ENCODE data around the gene FMNL2. TPM values are rescaled to one million over a fixed set of nuclear protein-coding genes. Genes with fewer than 3 reads are reported as not detected.

FMNL2 gene
- total RNA-seq, 4 donors from 2014 or later, result 37.7 to 60.9 (median 52.1) TPM

DNA sequence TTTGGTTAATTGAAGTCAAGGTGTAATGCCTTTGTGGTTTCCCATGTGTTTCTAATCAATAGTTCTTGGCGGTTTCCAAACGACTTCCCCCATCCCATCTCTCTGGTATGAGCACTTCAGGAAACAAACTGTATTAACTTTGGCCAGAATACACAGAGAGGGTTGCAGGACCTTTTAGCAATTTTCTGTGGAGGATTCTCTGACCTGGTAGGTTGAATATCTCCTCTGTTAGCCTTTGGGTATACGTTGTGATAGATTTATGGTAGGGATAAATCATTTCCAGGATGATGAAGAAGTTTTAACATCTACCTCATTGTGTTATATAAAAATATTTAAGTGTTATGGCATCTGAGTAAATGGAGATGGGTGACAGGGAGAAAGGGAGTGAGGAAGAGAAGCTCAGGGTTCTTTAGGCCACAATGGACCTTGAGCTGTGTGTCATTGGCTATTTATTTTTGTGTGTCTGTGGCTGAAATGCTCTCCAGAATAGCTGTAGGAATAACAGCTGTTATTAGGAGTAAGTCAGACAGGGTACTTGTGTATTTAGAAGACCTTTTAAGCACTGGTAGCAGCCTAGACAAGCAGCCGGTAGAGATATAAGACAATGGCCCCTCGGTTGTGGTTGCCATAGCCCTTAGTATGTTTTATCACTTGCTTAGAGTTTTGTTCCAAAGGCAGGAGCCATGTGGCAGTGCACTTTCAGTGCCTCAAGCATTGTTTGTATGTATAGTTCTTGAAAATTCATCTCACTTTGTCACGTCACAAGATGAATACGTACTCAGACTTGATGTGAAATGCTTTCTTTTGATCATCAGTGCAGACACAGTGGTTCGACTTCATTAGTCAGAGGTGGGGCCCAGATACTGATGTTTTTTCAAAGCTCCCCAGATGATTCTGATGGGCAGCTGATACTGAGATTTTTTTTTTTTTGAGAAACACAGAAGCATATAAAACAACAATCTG lies 91.1 kb downstream of the FMNL2 start:
- WGBS, 2 donors, result 43 to 56% methylated on average over 8 of the region's 8 CpGs
- intact Hi-C loops (cut with DNase I), result no loop called here
- Histone ChIP-seq H3K27ac (no peak overlapping the region), H3K4me3 (replicated peaks in 1 of 3) (no peak overlapping the region), H3K9me3 (no peaks in the 10 kb centered on the region), H3K4me1 (peaks cover 17 to 40% of the 10 kb centered on the region in 2 donors), H3K36me3 (no peaks in the 10 kb centered on the region), H3K27me3 (no peaks in the 10 kb centered on the region)
- DNase-seq, result no peak
- TF ChIP-seq, protein P1, sequence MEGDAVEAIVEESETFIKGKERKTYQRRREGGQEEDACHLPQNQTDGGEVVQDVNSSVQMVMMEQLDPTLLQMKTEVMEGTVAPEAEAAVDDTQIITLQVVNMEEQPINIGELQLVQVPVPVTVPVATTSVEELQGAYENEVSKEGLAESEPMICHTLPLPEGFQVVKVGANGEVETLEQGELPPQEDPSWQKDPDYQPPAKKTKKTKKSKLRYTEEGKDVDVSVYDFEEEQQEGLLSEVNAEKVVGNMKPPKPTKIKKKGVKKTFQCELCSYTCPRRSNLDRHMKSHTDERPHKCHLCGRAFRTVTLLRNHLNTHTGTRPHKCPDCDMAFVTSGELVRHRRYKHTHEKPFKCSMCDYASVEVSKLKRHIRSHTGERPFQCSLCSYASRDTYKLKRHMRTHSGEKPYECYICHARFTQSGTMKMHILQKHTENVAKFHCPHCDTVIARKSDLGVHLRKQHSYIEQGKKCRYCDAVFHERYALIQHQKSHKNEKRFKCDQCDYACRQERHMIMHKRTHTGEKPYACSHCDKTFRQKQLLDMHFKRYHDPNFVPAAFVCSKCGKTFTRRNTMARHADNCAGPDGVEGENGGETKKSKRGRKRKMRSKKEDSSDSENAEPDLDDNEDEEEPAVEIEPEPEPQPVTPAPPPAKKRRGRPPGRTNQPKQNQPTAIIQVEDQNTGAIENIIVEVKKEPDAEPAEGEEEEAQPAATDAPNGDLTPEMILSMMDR (IDR thresholded peaks at IDR 0.05), result no peak
- no peak for TF ChIP-seq POLR2A (IDR thresholded peaks at IDR 0.05)

DNA sequence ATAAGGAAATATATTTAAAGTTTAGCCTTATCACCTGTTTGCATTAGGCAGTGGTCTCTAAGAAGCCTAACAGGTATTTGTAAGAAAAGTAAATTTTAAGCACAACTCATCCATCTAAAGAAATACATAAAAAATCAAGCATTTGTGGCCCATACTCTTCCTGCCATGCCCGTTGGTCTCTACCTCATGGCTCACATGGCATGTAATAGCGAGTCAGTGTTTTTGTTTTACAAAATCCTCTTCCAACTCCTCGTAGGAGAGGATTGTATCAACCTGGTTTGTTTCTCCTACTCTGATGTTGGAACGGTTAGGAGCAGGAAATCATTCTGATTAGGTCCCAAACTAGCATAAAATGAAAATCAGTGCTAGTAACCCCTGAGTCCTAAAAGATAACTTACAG lies 91.8 kb downstream of the FMNL2 start:
- no peak for TF ChIP-seq POLR2A (IDR thresholded peaks at IDR 0.05)
- TF ChIP-seq, protein P1 (IDR thresholded peaks at IDR 0.05), result no peak
- intact Hi-C loops (cut with DNase I), result no loop called here
- no peak overlapping the region for H3K27ac ChIP-seq
- no peak overlapping the region for H3K4me3 ChIP-seq (replicated peaks in 1 of 3)
- peaks cover 17 to 34% of the 10 kb centered on the region in 2 donors for H3K4me1 ChIP-seq
- no peaks in the 10 kb centered on the region for H3K36me3 ChIP-seq
- H3K27me3 ChIP-seq, result no peaks in the 10 kb centered on the region
- 55 to 63% methylated on average over 4 of the region's 4 CpGs for WGBS, 2 donors
- no peak for DNase-seq
- no peaks in the 10 kb centered on the region for H3K9me3 ChIP-seq

DNA sequence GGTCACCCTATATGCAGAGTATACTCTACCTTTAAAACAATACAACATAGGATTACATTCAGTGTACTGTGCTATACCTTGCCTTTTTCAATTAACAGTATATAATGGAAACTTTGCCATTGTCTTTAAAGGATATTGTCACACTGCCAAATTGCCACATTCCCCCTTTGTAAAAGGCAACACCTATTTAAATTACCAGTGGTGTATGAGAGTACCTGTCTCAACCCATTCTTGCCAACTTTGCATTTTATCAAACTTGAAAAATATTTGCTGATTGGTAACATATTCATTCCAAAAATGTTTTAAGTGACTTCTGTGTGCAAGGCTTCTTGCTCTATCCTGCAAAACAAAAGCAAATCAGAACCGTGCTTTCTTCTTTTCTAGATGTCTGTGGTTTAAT lies 92.9 kb downstream of the FMNL2 start:
- intact Hi-C loops (cut with DNase I), result no loop called here
- no peaks in the 10 kb centered on the region for H3K36me3 ChIP-seq
- TF ChIP-seq, protein P1 (IDR thresholded peaks at IDR 0.05), result no peak
- TF ChIP-seq POLR2A (IDR thresholded peaks at IDR 0.05), result no peak
- WGBS, 2 donors, result 74 to 80% methylated on average over 1 of the region's 1 CpG
- no peaks in the 10 kb centered on the region for H3K27me3 ChIP-seq
- H3K4me1 ChIP-seq, result peaks cover 17 to 31% of the 10 kb centered on the region in 2 donors
- no peaks in the 10 kb centered on the region for H3K9me3 ChIP-seq
- H3K4me3 ChIP-seq (replicated peaks in 1 of 3), result no peak overlapping the region
- DNase-seq, result no peak
- H3K27ac ChIP-seq, result no peak overlapping the region

DNA sequence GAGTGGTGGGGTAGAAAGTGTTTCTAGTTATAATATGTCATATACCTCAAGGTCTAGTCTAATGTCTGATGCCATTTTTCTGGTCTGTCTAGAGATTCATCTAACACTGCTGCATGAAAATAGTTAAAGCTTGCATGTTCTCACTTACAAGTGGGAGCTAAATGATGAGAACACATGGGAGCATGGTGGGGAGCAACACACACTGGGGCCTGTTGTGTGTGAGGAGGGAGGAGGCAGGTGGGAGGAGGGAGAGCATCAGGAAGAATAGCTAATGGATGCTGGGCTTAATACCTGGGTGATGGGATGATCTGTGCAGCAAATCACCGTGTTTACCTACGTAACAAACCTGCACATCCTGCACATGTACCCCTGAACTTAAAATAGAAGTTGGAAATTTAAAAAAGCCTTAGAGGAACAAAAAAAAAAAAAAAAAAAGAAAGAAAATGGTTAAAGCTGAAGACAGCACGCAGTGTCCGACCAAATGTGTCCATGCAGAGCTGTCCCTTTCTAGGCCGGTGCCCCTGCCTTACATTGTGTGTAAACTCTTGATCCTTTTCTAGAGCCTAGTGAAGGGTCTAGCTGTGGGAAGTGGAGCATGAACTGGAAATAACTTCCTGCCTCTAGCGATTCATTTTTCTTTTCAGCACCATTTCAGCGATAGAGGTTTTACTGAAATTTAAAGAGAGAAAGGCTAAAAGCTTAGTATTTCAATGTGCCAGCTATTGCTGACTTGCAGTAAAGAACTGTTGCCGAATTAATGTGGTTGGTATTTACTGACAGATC lies 94.0 kb downstream of the FMNL2 start:
- intact Hi-C loops (cut with DNase I), result no loop called here
- H3K4me1 ChIP-seq, result peaks cover 17 to 31% of the 10 kb centered on the region in 2 donors
- no peaks in the 10 kb centered on the region for H3K27me3 ChIP-seq
- H3K9me3 ChIP-seq, result no peaks in the 10 kb centered on the region
- WGBS, 2 donors, result 46 to 50% methylated on average over 8 of the region's 8 CpGs
- no peak overlapping the region for H3K4me3 ChIP-seq (replicated peaks in 1 of 3)
- H3K36me3 ChIP-seq, result no peaks in the 10 kb centered on the region
- peak overlapping the region in 1 of 3 donors; percentile 38 for H3K27ac ChIP-seq
- DNase-seq, result peak; percentile 53 to 62
- TF ChIP-seq, protein P1 (IDR thresholded peaks at IDR 0.05), result no peak

All from thyroid gland (tissue), 4 donors.